HTR-8/SVneo (cell line): ENCODE results near the gene NEDD4L.
"Not testable (repeated sequence)": the region's sequence is repeated elsewhere in the genome, so short reads cannot be mapped to it uniquely, and the experiment has no call there.

Experiments
- DNase-seq: peaks from one replicate; pipeline ENCODE4 v3.0.0; 2011; ENCODE audit warnings: low spot score, mixed read lengths; ENCODE audit not compliant: insufficient read length
- FAIRE-seq: peaks from 2 replicates; lab custom pipeline; 2011; peaks lifted over from hg19 to GRCh38; lab: Jason Lieb, UNC

The NEDD4L gene

GRCh38 chr18:58049000-58049688 is 5.1 kb downstream of the NEDD4L start:
- FAIRE-seq, result no peak
- DNase-seq, result no peak

GRCh38 chr18:58050963-58051362 is 6.9 kb downstream of the NEDD4L start:
- FAIRE-seq, result not testable (repeated sequence)

GRCh38 chr18:58051765-58052460 is 7.9 kb downstream of the NEDD4L start:
- DNase-seq (no peak), FAIRE-seq (no peak)

More at GRCh38 chr18:58050963-58051362, 6.9 kb downstream of the NEDD4L start:
- DNase-seq, result not testable (repeated sequence)

- no peak for FAIRE-seq
- no peak for DNase-seq
Measured at GRCh38 chr18:58052960-58053359, 8.9 kb downstream of the NEDD4L start.

- FAIRE-seq (no peak), DNase-seq (no peak)
Measured at GRCh38 chr18:58054041-58054781, 10.2 kb downstream of the NEDD4L start.

- DNase-seq, result no peak
- FAIRE-seq, result no peak
Measured at GRCh38 chr18:58055890-58056558, 12.0 kb downstream of the NEDD4L start.

GRCh38 chr18:58056852-58057251 is 12.8 kb downstream of the NEDD4L start:
- DNase-seq, result no peak
- FAIRE-seq, result no peak

GRCh38 chr18:58057291-58057965 is 13.4 kb downstream of the NEDD4L start:
- no peak for FAIRE-seq

GRCh38 chr18:58058720-58059119 is 14.7 kb downstream of the NEDD4L start:
- FAIRE-seq, result no peak
- DNase-seq, result no peak

More at GRCh38 chr18:58057291-58057965, 13.4 kb downstream of the NEDD4L start:
- DNase-seq, result no peak

GRCh38 chr18:58060254-58060653 is 16.2 kb downstream of the NEDD4L start:
- DNase-seq (no peak), FAIRE-seq (no peak)

- FAIRE-seq, result no peak
- no peak for DNase-seq
Measured at GRCh38 chr18:58061349-58061748, 17.3 kb downstream of the NEDD4L start.

GRCh38 chr18:58064406-58064998 is 20.5 kb downstream of the NEDD4L start:
- DNase-seq, result no peak
- FAIRE-seq, result no peak

GRCh38 chr18:58065956-58066355 is 21.9 kb downstream of the NEDD4L start:
- no peak for DNase-seq
- no peak for FAIRE-seq

GRCh38 chr18:58067601-58068000 is 23.6 kb downstream of the NEDD4L start:
- FAIRE-seq (peak; percentile 26), DNase-seq (no peak)

GRCh38 chr18:58069099-58069498 is 25.1 kb downstream of the NEDD4L start:
- DNase-seq (no peak), FAIRE-seq (no peak)

- no peak for FAIRE-seq
- no peak for DNase-seq
Measured at GRCh38 chr18:58069721-58070292, 25.8 kb downstream of the NEDD4L start.

- DNase-seq, result no peak
- no peak for FAIRE-seq
Measured at GRCh38 chr18:58076052-58076451, 32.0 kb downstream of the NEDD4L start.

- FAIRE-seq (no peak), DNase-seq (no peak)
Measured at GRCh38 chr18:58077329-58077728, 33.3 kb downstream of the NEDD4L start.

GRCh38 chr18:58078889-58079573 is 35.0 kb downstream of the NEDD4L start:
- DNase-seq (no peak), FAIRE-seq (no peak)
